ENCODE measurements around the gene FBXO8.

FBXO8 gene

DNA sequence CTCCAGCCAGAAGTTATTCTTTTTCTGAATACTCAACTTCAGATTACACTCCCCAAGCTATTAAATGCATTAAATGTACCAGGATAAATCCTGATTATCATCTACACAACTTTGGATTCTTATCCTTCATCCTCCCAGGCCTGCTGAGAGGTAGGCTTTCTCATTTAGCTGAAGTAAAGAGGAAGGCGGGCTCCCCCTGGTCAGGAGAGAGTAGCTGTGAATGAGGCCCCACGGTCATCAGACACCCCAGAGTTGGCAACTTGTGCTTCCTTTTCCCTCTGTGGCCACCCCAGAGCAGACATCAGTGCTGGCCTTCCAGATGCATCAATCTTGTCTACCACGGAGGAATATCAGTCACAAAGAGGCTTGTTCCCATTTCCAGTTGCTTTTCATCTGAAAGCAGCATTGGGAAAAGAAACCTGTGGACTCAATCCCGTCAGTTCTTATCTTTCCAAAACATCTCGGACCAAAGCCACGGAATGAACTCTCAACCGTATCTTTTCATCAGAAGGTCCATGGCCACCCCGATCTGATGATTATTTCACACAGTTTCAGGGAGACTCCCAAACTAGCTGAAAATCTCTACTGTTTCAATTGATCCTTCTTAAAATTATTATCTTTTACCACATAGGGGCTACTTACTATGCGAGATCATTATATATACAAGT is 79.2 kb downstream of the FBXO8 start:
- DNase-seq, result no peak

DNA sequence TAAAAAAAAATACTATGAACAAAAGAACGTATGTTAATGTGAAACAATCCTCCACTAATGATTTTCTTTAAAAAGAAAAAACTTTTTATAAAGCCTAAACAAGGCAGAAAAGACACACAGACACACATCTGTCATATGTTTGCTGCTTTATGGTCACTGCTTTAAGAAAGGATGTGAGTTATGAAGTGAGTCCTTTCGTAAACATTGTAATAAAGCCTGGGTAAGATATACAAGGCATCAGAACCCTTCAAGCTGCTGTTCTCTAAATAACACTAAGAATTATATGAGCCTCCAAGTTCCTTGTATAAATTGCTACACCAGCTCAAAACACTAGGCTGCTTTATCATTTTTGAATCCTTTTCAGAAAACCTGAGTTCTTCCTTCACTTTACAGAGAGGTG is 81.6 kb downstream of the FBXO8 start:
- no peak for DNase-seq

DNA sequence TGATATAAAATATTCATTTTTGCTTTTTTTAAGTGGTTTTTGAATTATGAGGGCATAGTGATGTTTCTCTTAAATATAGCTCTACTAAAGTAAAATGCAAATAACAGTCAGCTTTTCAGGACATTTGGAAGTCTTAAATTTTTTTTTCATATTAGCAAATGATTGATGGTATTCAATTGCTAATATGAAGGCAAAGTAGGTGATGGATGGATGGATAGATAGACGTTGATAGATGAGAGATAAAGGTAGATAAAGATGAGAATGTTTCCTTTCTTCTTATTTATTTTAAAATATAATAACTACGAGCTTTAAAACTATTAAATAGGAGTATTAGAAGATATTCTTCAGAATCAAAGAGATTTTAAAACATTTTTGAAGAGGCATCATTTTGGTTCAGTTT is 83.7 kb downstream of the FBXO8 start:
- no peak for DNase-seq

DNA sequence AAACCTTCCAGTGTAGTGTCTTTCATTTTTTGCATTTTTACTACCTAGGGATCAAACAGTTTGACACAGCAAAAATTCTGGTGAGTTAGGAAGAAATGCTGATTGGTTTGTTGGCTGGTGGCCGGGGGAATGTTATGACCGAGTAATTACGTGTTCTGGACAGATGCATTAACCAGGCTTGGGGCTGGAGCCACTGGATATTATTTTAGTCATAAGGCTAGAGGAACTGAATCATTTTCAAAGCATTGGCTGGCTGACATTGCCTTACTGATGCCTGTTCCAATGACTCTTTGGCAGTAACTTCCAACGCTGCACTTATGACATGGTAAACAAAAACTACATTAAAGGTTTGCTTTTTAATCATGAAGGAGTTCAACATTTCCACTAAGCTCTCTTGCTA is 84.6 kb downstream of the FBXO8 start:
- DNase-seq, result no peak

DNA sequence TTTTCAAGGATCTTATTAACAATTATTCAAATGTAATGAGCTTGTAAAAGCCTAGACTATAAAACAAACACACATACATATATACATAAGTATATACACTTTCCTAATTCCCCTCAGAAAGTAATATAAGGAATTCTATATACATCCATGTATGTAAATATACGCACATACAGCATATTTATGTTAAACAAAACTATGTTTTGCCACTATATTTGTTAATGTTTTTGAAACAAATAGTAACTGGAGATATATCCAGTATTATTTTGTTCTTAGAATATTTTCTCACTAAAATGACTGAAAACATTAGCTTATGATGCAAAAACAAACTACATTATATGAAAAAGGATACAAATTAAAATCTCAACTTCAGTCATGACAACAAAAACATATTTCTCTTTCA is 85.1 kb downstream of the FBXO8 start:
- no peak for DNase-seq

DNA sequence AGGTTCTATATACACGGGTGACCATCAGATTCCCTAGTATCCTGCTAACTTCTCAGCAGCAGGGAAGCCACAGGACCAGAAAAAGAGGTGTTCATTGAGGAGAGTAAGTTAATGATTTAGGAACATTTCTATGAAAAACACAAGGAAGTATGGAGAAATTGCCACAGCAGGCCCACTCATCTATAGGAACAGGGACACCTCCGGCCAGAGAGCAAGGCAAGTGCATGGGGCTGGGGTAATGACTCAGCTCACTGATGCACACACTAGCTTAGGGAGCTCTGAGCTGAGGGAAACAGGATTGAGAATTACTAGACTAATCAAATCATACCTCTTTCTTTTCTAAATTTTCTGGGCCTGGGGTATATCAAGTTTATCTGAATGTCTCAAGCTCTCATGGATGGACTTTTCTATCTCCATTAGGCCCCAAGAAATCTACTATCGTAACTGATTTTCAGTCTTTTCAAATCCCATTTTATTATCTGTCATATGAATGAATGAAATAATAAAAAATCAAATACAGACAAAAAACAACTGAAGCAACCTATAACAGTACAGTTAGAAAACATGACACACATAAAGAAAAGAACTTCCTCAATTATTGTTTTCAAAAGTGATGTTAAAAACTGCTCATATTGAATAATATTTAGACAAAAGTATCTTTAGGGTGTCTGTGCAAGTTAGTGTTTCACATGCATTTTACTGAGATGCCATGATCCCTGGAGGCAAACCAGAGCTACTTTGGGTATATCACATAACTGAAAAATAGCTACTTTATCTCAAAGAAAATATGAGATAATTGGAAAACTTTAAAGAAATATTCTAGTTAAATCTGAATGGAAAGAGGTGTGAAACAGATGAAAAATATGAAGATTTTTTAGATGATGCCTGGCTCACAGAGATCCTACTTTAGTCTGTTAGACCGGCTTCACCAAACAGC is 89.8 kb downstream of the FBXO8 start:
- DNase-seq, result no peak

DNA sequence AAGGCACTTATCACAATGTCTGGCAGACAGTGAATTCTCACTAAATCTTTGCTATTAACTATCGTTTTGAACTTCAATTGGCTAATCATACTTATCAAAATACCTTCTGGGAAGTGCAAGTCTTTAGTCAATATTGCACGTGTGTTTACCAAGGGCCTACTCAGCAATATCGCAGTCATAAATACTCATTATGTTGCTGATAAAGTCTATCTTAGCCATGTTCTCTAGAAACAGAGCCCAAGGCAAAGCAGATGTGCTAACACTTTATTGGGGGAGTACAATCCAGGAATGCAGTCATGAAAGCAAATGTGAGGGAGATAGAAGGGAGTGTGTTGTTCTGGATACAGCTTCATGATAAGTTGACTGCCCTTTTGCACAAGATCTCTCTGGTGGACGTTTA is 90.5 kb downstream of the FBXO8 start:
- DNase-seq, result no peak

DNA sequence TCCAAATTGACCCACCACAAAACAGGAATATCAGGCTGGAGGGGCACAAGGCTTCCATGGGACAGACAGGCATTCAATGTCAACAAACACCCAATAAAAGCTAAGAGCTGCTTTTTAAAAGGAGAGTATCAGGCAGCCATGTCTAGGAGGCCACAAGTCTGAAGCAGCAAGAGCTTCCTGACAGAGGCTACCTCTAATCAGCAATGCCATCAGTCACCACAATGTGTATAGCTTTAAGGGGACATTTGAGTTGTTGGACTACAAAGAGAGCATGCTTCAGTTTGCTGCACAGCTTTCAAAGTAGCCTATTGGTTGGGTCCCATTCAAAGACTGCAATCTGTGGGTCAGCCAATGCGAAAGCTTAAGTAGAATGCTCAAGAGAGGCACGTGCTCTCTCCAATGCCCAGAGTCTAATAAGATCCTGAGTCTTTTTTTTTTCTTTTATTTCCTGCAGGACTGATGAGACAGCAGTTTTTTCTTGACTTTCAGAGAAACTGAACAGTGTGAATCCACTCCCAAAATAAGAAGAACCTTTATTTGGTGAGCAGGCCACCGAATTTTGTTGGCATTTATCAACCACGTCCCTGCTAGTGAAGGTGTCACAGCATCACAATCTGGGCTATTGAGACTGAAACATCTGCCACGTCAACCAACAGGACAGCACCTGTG is 92.5 kb downstream of the FBXO8 start:
- DNase-seq, result no peak

DNA sequence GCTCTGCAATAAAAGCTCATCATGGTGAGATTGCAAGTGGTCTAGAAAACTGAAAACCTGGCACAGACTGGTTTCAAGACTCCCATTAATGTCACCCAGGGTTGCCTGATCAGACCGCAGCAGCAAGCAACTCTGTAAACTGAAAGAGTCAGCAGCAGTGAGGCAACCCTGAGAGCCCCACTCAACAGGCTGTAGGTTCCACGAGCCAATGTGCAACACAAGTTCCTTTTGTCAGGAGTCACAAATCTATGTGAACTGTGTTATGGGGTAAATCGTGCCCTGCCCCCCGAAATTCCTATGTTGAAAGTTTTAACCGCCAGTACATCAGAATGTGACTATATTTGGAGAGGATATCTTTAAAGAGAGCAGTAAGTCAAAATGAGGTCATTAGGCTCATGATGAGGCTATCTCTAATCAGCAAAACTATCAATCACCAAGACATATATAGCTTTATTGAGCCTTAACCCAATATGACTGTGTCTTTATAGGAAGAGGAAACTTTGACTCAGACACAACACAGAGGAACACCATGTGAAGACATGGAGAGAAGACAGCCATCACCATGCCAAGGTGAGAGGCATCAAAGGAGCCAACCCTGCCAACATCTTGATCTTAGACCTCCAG is 94.0 kb downstream of the FBXO8 start:
- no peak for DNase-seq
